Activated naive CD4-positive, alpha-beta T cell treated with anti-CD3 and anti-CD28 coated beads, Interleukin-2, amount 10 ng/mL, durations not matched to agents 7 days and 5 days (primary cell): Measurements from ENCODE around the gene PELI2.

Source experiments
- CTCF ChIA-PET: fragments of 350-600 bp; sonication (Branson Sonifier 250); formaldehyde crosslinking; loops from one replicate; lab custom pipeline; 2021; ENCODE audit warnings: antibody characterized with exemption; lab: Charles Lee
- DNase-seq: peaks from one replicate; pipeline ENCODE4 v3.0.0-alpha.2; 2020
- H3K27ac Mint-ChIP-seq: one replicate; pipeline ENCODE4 v1.8.0; 2021; ENCODE audit warnings: mild to moderate bottlenecking, moderate library complexity, mixed read lengths
- H3K27me3 Mint-ChIP-seq: one replicate; pipeline ENCODE4 v1.8.0; 2021; ENCODE audit warnings: mild to moderate bottlenecking, mixed read lengths
- H3K36me3 Mint-ChIP-seq: one replicate; pipeline ENCODE4 v1.8.0; 2021; ENCODE audit warnings: mixed read lengths
- H3K4me1 Mint-ChIP-seq: one replicate; pipeline ENCODE4 v1.8.0; 2021; ENCODE audit warnings: mixed read lengths
- H3K4me3 Mint-ChIP-seq: one replicate; pipeline ENCODE4 v1.8.0; 2021; ENCODE audit warnings: mild to moderate bottlenecking, moderate library complexity, mixed read lengths
- H3K9me3 Mint-ChIP-seq: one replicate; pipeline ENCODE4 v1.8.0; 2021; ENCODE audit warnings: mixed read lengths

Gene PELI2, protein sequence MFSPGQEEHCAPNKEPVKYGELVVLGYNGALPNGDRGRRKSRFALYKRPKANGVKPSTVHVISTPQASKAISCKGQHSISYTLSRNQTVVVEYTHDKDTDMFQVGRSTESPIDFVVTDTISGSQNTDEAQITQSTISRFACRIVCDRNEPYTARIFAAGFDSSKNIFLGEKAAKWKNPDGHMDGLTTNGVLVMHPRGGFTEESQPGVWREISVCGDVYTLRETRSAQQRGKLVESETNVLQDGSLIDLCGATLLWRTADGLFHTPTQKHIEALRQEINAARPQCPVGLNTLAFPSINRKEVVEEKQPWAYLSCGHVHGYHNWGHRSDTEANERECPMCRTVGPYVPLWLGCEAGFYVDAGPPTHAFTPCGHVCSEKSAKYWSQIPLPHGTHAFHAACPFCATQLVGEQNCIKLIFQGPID

GRCh38 chr14:56117765-56118610, at the start of gene PELI2:
TSS of gene PELI2 (plus strand) at chr14:56118411. CDS start at chr14:56118661, 250 bp downstream.
- no peaks in the 10 kb centered on the region for H3K9me3 Mint-ChIP-seq
- peaks cover 34% of the 10 kb centered on the region for H3K27me3 Mint-ChIP-seq
- peak within 1 kb of the TSS; percentile 90 for H3K27ac Mint-ChIP-seq
- DNase-seq: peak; percentile 88
- H3K36me3 Mint-ChIP-seq: peaks cover 7% of the 10 kb centered on the region
- CTCF ChIA-PET: interaction anchor here (0.8 to 1.4 kb wide), 4 partner anchors 9 to 386 kb away, joined by 3 read pairs; no protein-coding TSS in a partner anchor
- H3K4me3 Mint-ChIP-seq: peak within 1 kb of the TSS; percentile 90
- H3K4me1 Mint-ChIP-seq: peaks cover 29% of the 10 kb centered on the region

GRCh38 chr14:56073799-56074198, 44.4 kb upstream of the PELI2 start:
- H3K27me3 Mint-ChIP-seq: peaks cover 5% of the 10 kb centered on the region
- no peaks in the 10 kb centered on the region for H3K36me3 Mint-ChIP-seq
- no peak for DNase-seq
- no peak overlapping the region for H3K27ac Mint-ChIP-seq
- CTCF ChIA-PET: no interaction called here
- H3K9me3 Mint-ChIP-seq: no peaks in the 10 kb centered on the region
- no peak overlapping the region for H3K4me3 Mint-ChIP-seq
- H3K4me1 Mint-ChIP-seq: no peaks in the 10 kb centered on the region

GRCh38 chr14:56075301-56075700, 42.9 kb upstream of the PELI2 start:
- Mint-ChIP-seq H3K36me3 (no peaks in the 10 kb centered on the region), H3K9me3 (no peaks in the 10 kb centered on the region), H3K4me3 (no peak overlapping the region)

DNA sequence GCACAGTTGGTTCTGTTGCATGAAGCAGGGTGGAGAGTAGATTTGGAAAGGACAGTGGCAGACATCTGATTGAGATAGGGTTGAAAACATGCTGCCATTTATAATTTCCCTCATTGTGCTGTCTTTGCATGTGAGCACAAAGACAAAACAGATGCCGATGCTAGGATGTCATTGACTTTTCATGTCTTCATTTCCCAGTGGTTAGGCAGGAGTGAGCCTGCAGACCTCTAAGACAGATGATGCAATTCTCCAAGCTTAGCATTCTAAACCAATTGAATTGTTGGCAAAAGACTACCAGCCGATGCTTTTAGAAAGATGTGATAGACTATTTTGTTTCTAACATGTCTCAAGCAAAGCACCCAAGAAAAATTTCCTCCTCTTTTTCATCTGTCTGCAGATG, 37.1 kb upstream of the PELI2 start:
- no peak for DNase-seq
- Mint-ChIP-seq H3K27me3 (peaks cover 18% of the 10 kb centered on the region), H3K27ac (no peak overlapping the region), H3K4me1 (no peaks in the 10 kb centered on the region), H3K36me3 (no peaks in the 10 kb centered on the region), H3K9me3 (no peaks in the 10 kb centered on the region), H3K4me3 (no peak overlapping the region)
- CTCF ChIA-PET: no interaction called here

More at GRCh38 chr14:56075301-56075700, 42.9 kb upstream of the PELI2 start:
- CTCF ChIA-PET: no interaction called here
- H3K4me1 Mint-ChIP-seq: no peaks in the 10 kb centered on the region
- H3K27ac Mint-ChIP-seq: no peak overlapping the region
- H3K27me3 Mint-ChIP-seq: peaks cover 5% of the 10 kb centered on the region
- DNase-seq: no peak

DNA sequence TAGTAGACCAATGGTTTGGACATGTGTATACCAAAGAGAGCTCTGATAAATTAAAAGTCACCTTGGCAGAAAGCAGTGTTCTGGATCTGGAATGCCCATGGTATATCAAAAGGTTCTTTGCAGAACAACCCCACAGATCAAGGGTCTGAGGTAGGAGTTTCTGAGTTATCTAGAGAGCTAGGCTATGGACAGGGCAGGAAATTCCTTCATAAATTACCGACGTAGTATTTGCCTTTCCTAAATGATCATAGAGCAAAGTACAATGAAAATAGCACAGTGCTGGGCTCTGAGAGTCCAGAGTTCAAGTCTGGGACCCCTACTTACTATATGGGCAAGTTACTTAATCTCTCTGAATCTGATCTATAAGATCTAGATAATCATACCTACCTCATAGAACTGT, 35.3 kb upstream of the PELI2 start:
- Mint-ChIP-seq H3K36me3 (no peaks in the 10 kb centered on the region), H3K4me1 (no peaks in the 10 kb centered on the region), H3K9me3 (no peaks in the 10 kb centered on the region), H3K4me3 (no peak overlapping the region), H3K27me3 (peaks cover 22% of the 10 kb centered on the region), H3K27ac (no peak overlapping the region)
- DNase-seq: no peak
- CTCF ChIA-PET: interaction anchor here (0.6 kb wide), 1 partner anchor 454 kb away, joined by 3 read pairs; no protein-coding TSS in a partner anchor

DNA sequence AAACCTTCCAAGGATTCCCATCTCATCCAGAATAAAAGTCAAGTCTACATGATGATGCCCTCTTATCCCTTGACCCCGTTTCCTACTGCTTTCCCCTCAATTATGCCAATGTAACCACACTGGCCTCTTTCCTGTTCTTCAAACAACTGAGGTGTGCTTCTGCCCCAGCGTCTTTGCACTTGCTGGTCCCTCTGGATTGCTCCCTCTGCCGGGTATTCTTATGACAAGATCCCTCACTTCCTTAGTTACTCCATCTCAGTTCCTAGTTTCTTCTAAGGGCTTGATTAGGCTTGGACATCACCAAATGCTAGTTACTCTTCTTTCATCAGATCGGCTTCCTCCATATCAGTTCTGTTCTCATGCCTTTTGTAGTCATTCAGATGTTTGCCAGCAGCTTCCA, 32.7 kb upstream of the PELI2 start:
- H3K27me3 Mint-ChIP-seq: peaks cover 28% of the 10 kb centered on the region
- H3K9me3 Mint-ChIP-seq: no peaks in the 10 kb centered on the region
- H3K4me1 Mint-ChIP-seq: no peaks in the 10 kb centered on the region
- H3K4me3 Mint-ChIP-seq: no peak overlapping the region
- no peaks in the 10 kb centered on the region for H3K36me3 Mint-ChIP-seq
- DNase-seq: no peak
- no peak overlapping the region for H3K27ac Mint-ChIP-seq
- CTCF ChIA-PET: no interaction called here

DNA sequence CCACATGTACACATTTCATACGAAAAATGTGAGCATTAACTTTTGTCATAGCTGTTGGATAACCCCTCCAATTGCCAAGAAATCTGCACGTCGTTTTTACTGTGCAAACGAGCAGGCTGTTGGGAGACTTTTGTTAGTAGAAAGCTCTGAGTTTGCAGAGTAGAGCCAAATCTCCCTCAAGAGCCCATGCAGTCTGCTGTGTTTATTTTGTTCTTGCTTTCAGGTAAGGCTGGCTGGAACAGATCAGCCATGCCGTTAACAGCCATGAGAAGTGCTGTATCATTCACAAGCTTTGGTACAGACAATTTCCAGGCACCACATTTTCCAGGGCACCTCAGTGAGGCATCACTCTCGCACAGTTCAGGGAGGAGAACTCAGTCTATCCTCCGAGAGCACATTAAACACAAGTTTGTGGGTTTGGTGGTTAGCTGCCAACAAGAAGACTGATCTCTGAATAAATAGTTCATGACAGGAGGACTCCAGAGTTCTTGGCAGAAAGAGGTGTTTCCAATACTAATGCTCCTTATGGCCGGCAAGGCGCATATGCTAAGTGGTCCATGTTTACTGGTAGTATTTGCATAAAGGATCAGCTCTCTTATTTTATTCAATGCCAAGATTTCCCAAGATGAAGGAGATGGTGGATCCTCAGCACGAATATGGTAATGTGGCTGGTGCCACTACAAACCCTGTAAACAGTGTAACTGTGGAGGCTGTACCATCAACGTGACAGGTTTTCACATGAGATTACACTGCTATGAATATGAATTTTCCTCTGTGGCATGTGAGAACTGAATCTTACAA, 30.3 kb upstream of the PELI2 start:
- CTCF ChIA-PET: no interaction called here
- no peak overlapping the region for H3K27ac Mint-ChIP-seq
- H3K36me3 Mint-ChIP-seq: no peaks in the 10 kb centered on the region
- no peaks in the 10 kb centered on the region for H3K4me1 Mint-ChIP-seq
- peaks cover 25% of the 10 kb centered on the region for H3K27me3 Mint-ChIP-seq
- DNase-seq: no peak
- no peaks in the 10 kb centered on the region for H3K9me3 Mint-ChIP-seq
- no peak overlapping the region for H3K4me3 Mint-ChIP-seq

DNA sequence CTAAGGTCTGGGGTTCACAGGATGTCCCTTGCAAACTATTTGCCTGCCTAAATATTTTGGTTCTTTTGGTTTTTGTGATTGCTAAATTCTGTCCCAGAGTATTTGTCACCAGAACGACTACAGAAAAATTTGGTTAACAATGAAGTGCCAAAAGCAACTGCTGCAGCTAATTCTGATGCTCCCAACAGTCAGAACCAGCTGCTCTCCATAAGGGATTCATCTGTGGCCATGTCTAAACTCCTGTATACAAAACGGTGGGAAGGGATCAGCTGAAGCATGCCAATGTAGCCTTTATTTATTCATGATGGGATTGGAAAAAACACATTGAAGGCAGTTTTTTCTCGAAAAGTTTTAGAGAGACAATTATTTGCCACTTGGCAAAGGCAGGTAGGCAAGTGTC, 29.3 kb upstream of the PELI2 start:
- Mint-ChIP-seq H3K9me3 (no peaks in the 10 kb centered on the region), H3K4me3 (no peak overlapping the region), H3K27me3 (peaks cover 19% of the 10 kb centered on the region), H3K36me3 (no peaks in the 10 kb centered on the region), H3K27ac (no peak overlapping the region), H3K4me1 (no peaks in the 10 kb centered on the region)
- CTCF ChIA-PET: interaction anchor here (1.4 kb wide), 1 partner anchor 251 kb away, joined by 3 read pairs; no protein-coding TSS in a partner anchor
- DNase-seq: no peak

- H3K4me3 Mint-ChIP-seq: no peak overlapping the region
These were observed 25.4 kb upstream of the PELI2 start for GRCh38 chr14:56092763-56093162.

GRCh38 chr14:56094076-56094475, 24.1 kb upstream of the PELI2 start:
- no peak overlapping the region for H3K27ac Mint-ChIP-seq
- peaks cover 20% of the 10 kb centered on the region for H3K27me3 Mint-ChIP-seq
- DNase-seq: no peak
- no peaks in the 10 kb centered on the region for H3K36me3 Mint-ChIP-seq
- H3K4me1 Mint-ChIP-seq: no peaks in the 10 kb centered on the region
- CTCF ChIA-PET: no interaction called here
- H3K4me3 Mint-ChIP-seq: no peak overlapping the region
- peaks cover 6% of the 10 kb centered on the region for H3K9me3 Mint-ChIP-seq

More at GRCh38 chr14:56092763-56093162, 25.4 kb upstream of the PELI2 start:
- Mint-ChIP-seq H3K36me3 (no peaks in the 10 kb centered on the region), H3K9me3 (peaks cover 6% of the 10 kb centered on the region), H3K27me3 (peaks cover 16% of the 10 kb centered on the region), H3K27ac (no peak overlapping the region), H3K4me1 (no peaks in the 10 kb centered on the region)
- no peak for DNase-seq
- CTCF ChIA-PET: no interaction called here

- no peaks in the 10 kb centered on the region for H3K4me1 Mint-ChIP-seq
- H3K36me3 Mint-ChIP-seq: no peaks in the 10 kb centered on the region
- H3K9me3 Mint-ChIP-seq: peaks cover 6% of the 10 kb centered on the region
- CTCF ChIA-PET: no interaction called here
- no peak for DNase-seq
- peaks cover 18% of the 10 kb centered on the region for H3K27me3 Mint-ChIP-seq
- H3K4me3 Mint-ChIP-seq: no peak overlapping the region
- H3K27ac Mint-ChIP-seq: no peak overlapping the region
These were observed 20.2 kb upstream of the PELI2 start for GRCh38 chr14:56098021-56098420.

DNA sequence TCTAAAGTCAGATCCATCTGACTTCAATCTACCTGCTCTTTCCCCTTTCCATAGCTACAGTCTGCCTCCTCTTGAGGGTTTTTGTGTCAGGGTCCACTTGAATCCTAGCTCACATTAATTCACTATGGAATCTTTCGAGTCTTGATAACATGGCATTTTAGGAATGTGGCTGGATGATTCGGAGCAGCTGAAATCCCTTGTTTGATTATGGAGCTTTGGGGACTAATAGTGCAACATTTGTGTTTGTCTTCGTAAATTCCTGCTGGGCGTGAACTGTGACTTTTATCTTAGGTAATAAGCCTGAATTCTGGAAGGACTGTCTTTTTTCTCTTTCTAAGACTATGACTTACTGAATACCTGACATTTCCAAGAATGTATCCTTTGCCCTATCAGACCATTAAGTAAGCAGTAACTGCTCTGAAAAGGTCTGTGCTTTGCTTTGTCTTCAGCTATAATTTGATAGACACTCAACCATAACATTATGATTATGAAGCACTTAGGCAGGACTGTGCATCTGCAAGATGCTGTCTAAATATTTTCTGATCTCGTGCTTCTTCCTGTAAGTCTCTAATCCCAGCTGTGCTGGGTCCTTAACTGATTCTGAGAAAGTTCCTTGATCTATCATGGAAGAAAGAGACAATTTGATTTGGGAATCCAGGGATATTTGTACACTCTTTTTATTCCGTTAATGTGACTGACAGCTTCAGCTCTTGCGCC, 19.0 kb upstream of the PELI2 start:
- no peak overlapping the region for H3K27ac Mint-ChIP-seq
- no peaks in the 10 kb centered on the region for H3K36me3 Mint-ChIP-seq
- DNase-seq: no peak
- H3K4me3 Mint-ChIP-seq: no peak overlapping the region
- H3K9me3 Mint-ChIP-seq: peaks cover 6% of the 10 kb centered on the region
- peaks cover 18% of the 10 kb centered on the region for H3K27me3 Mint-ChIP-seq
- no peaks in the 10 kb centered on the region for H3K4me1 Mint-ChIP-seq
- CTCF ChIA-PET: interaction anchor here (0.6 kb wide), 1 partner anchor 128 kb away, joined by 3 read pairs; no protein-coding TSS in a partner anchor

DNA sequence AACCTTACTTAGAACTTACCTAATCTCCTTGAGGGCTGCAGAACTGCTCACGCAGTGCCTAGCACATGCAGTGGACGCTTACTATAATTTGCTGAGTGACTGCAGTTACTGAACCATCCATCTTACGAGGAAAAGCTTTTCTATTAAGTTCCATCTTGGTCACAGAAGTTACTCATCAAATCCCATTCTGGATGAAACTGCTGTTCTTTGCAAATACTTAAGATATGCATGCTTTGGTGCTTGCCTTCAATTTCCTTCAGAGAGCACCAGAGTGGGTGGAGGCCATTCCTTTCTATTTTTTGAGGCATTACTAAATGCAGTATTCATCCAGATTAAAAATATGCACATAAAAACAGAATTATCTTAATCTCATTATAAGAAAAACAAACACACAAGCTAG, 17.7 kb upstream of the PELI2 start:
- Mint-ChIP-seq H3K27ac (no peak overlapping the region), H3K36me3 (no peaks in the 10 kb centered on the region), H3K27me3 (peaks cover 11% of the 10 kb centered on the region), H3K4me3 (no peak overlapping the region), H3K4me1 (no peaks in the 10 kb centered on the region), H3K9me3 (peaks cover under 1% of the 10 kb centered on the region)
- no peak for DNase-seq
- CTCF ChIA-PET: no interaction called here
